CD4-positive, alpha-beta memory T cell (primary cell): ENCODE results near the gene CCSER1. TPM values are rescaled to one million over a fixed set of nuclear protein-coding genes. Genes with fewer than 3 reads are reported as not detected.

Experiments used
- CTCF ChIA-PET: fragments of 350-600 bp; sonication (Branson Sonifier 250); formaldehyde crosslinking; loops from one replicate; lab custom pipeline; 2021; ENCODE audit warnings: inconsistent platforms; ENCODE audit not compliant: partially characterized antibody; lab: Charles Lee
- POLR2A ChIA-PET: fragments of 350-600 bp; sonication (Branson Sonifier 250); formaldehyde crosslinking; loops from one replicate; lab custom pipeline; 2021; ENCODE audit not compliant: partially characterized antibody; lab: Charles Lee
- DNase-seq, 5 donors: peaks; one replicate each; pipeline versions ENCODE4 v3.0.0 to v3.0.0-alpha.2; 2020 to 2022; ENCODE audit warnings: mixed read lengths in 1 of 5
- H3K27ac ChIP-seq: one replicate; pipeline ENCODE4 v1.7.0; 2013; ENCODE audit warnings: low read depth, low read length
- H3K27me3 ChIP-seq: 2 replicates; pipeline ENCODE4 v1.7.0; 2013; ENCODE audit warnings: mild to moderate bottlenecking, low read length, moderate library complexity; ENCODE audit not compliant: insufficient read depth
- H3K36me3 ChIP-seq: 2 replicates; pipeline ENCODE4 v1.7.0; 2013; ENCODE audit warnings: mild to moderate bottlenecking, low read length, moderate library complexity; ENCODE audit not compliant: insufficient read depth
- H3K4me1 ChIP-seq: 2 replicates; pipeline ENCODE4 v1.7.0; 2013; ENCODE audit warnings: mild to moderate bottlenecking, low read length, moderate library complexity; ENCODE audit not compliant: insufficient read depth
- H3K4me3 ChIP-seq, 2 donors: one replicate each; pipeline ENCODE4 v1.7.0; 2013; ENCODE audit warnings: low read length in 2 of 2, mild to moderate bottlenecking in 1 of 2
- H3K9me3 ChIP-seq, 2 donors: one replicate each; pipeline ENCODE4 v1.7.0; 2013; ENCODE audit warnings: low read length in 2 of 2, control low read depth in 1 of 2; ENCODE audit not compliant: control insufficient read depth in 1 of 2
- H3K27ac Mint-ChIP-seq, 7 donors: one replicate each; pipeline ENCODE4 v1.8.0; 2020 to 2021; ENCODE audit warnings: mixed read lengths in 7 of 7, mild to moderate bottlenecking in 6 of 7, inconsistent platforms in 3 of 7, moderate library complexity in 3 of 7
- H3K27me3 Mint-ChIP-seq, 2 donors: one replicate each; pipeline ENCODE4 v1.8.0; 2020 to 2021; ENCODE audit warnings: mixed read lengths in 2 of 2
- H3K36me3 Mint-ChIP-seq, 2 donors: one replicate each; pipeline ENCODE4 v1.8.0; 2020 to 2021; ENCODE audit warnings: mixed read lengths in 2 of 2, inconsistent platforms in 1 of 2, mild to moderate bottlenecking in 1 of 2
- H3K4me1 Mint-ChIP-seq, 4 donors: one replicate each; pipeline ENCODE4 v1.8.0; 2020 to 2021; ENCODE audit warnings: mixed read lengths in 4 of 4, mild to moderate bottlenecking in 1 of 4
- H3K4me3 Mint-ChIP-seq, 8 donors: one replicate each; pipeline ENCODE4 v1.8.0; 2020 to 2021; ENCODE audit warnings: mixed read lengths in 8 of 8, mild to moderate bottlenecking in 7 of 8, moderate library complexity in 6 of 8, inconsistent platforms in 3 of 8
- H3K9me3 Mint-ChIP-seq, 8 donors: one replicate each; pipeline ENCODE4 v1.8.0; 2020 to 2021; ENCODE audit warnings: mixed read lengths in 8 of 8, mild to moderate bottlenecking in 5 of 8, inconsistent platforms in 3 of 8, moderate library complexity in 1 of 8
- intact Hi-C: fragments of 100-400 bp; cut with micrococcal nuclease; formaldehyde crosslinking; loops from one replicate; pipeline ENCODE4 v1.15.1; 2023
- polyA plus RNA-seq, 2 donors: library from polyadenylated mRNA; unstranded; fragments of 300-500 nt; fragmentation: Illumina TruSeq; gene quantifications; one replicate each; pipeline ENCODE4 v1.2.3, GENCODE V29; 2021
- total RNA-seq, 2 experiments: library from RNA; stranded (reverse); gene quantifications; one replicate each; pipeline ENCODE4 v1.2.3, GENCODE V29; 2021

CCSER1 gene
- total and polyA plus RNA-seq, 4 experiments from 2014 or later, result 0.47 to 2.0 (median 1.7) TPM; not detected in 1

DNA sequence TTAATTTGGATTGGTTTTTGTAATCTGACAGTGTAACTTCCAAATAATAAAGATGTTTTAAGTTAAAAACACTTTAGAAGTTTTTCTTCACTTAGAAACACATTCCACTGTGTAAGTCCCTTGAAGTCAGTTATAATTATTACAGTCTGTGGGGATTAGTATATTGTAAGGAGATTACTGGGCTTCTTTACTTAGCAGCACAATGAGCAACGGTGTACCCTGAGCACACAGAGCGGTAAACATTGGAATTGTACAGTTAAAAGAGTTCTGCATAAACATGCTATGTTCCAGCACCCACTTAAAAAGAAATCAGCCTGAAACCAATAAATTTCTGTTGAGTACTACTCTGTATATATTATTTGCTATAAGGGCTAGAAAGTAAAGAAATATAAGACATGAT is 44.3 kb downstream of the CCSER1 start:
- Histone ChIP-seq H3K27me3 (no peaks in the 10 kb centered on the region), H3K4me3 (no peak overlapping the region), H3K36me3 (no peaks in the 10 kb centered on the region), H3K4me1 (no peaks in the 10 kb centered on the region), H3K9me3 (no peaks in the 10 kb centered on the region), H3K27ac (no peak overlapping the region)
- H3K27me3 Mint-ChIP-seq, result peaks cover 2 to 5% of the 10 kb centered on the region in 2 donors
- no peaks in the 10 kb centered on the region for H3K4me1 Mint-ChIP-seq
- intact Hi-C loops, result no loop called here
- POLR2A ChIA-PET, result no interaction called here
- DNase-seq, result no peak
- CTCF ChIA-PET, result no interaction called here
- peaks cover 0 to 5% (median 3%) of the 10 kb centered on the region in 8 donors for H3K9me3 Mint-ChIP-seq
- H3K4me3 Mint-ChIP-seq, result no peak overlapping the region
- no peaks in the 10 kb centered on the region for H3K36me3 Mint-ChIP-seq
- no peak overlapping the region for H3K27ac Mint-ChIP-seq

DNA sequence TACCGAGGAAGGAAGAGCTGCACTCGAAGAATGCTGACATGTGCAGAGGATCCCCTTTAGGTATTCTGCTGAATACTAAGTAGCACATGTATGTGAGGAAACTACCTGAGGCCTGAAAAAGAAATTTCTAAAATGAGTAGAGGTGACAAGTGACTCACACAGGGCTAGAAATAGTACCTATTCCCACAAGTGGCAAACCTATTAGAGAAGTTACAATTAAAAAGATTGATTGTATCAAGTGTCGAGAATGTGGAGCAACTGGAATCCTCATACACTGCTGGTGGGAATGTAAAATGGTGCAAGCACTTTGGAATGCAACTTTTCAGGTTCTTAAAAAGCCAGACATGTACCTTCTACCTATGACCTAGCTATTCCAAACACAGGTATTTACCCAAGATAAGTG is 47.4 kb downstream of the CCSER1 start:
- Mint-ChIP-seq H3K4me1 (no peaks in the 10 kb centered on the region), H3K9me3 (peaks cover 0 to 4% (median 3%) of the 10 kb centered on the region in 8 donors), H3K4me3 (no peak overlapping the region), H3K27ac (no peak overlapping the region), H3K36me3 (no peaks in the 10 kb centered on the region), H3K27me3 (peaks cover 2 to 5% of the 10 kb centered on the region in 2 donors)
- no peaks in the 10 kb centered on the region for H3K4me1 ChIP-seq
- no peak overlapping the region for H3K27ac ChIP-seq
- H3K4me3 ChIP-seq, result no peak overlapping the region
- ChIA-PET POLR2A (no interaction called here), CTCF (no interaction called here)
- no peaks in the 10 kb centered on the region for H3K27me3 ChIP-seq
- intact Hi-C loops, result no loop called here
- no peaks in the 10 kb centered on the region for H3K36me3 ChIP-seq
- DNase-seq, result no peak
- H3K9me3 ChIP-seq, result no peaks in the 10 kb centered on the region

DNA sequence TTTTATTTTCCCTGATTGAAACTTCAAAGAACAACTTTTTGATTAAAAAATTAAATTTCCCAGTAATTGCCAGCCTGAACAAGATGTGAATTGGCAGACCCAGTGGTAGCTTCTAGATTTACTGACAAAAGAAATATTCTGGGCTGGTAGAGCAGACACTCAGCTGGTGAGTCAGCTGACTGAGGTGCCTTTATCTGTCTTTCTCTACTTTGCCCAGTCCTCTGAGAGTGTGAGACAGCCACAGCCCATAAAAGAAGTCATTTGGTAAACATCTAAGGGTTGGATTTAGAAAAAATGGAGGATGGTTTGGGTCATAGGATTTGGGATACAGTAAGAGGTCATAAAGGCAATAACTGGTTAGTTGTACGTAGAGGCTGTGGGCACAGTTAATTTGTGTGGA is 54.5 kb downstream of the CCSER1 start:
- Mint-ChIP-seq H3K4me1 (no peaks in the 10 kb centered on the region), H3K27me3 (peaks cover 0 to 3% of the 10 kb centered on the region in 2 donors), H3K4me3 (no peak overlapping the region), H3K9me3 (peaks cover 0 to 1% (median 0%) of the 10 kb centered on the region in 8 donors), H3K27ac (no peak overlapping the region), H3K36me3 (no peaks in the 10 kb centered on the region)
- Histone ChIP-seq H3K27ac (no peak overlapping the region), H3K27me3 (no peaks in the 10 kb centered on the region), H3K4me1 (no peaks in the 10 kb centered on the region), H3K36me3 (no peaks in the 10 kb centered on the region), H3K9me3 (no peaks in the 10 kb centered on the region), H3K4me3 (no peak overlapping the region)
- ChIA-PET POLR2A (no interaction called here), CTCF (no interaction called here)
- no peak for DNase-seq
- intact Hi-C loops, result no loop called here

DNA sequence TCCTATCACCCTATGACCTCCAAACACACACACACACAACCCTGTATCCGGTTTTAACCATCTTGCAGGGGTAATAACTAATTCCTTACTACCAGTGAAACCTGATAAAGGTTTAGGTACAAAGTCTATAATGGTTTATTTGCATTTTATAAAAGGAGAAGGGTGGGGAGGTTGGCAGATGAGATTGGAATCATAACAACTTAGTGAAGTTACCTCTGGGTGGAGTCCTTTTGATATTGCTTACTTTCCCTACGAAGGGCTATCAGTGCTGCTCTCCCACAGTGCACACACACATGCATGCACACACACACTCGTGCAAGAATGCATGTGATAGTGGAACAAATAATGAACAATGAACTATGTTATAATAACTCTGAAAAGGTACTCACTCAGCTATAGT is 56.1 kb downstream of the CCSER1 start:
- H3K27me3 ChIP-seq, result no peaks in the 10 kb centered on the region
- Mint-ChIP-seq H3K9me3 (peaks cover 0 to 1% (median 0%) of the 10 kb centered on the region in 8 donors), H3K4me1 (no peaks in the 10 kb centered on the region), H3K4me3 (no peak overlapping the region), H3K27me3 (peaks cover 0 to 3% of the 10 kb centered on the region in 2 donors), H3K27ac (no peak overlapping the region), H3K36me3 (no peaks in the 10 kb centered on the region)
- H3K4me1 ChIP-seq, result no peaks in the 10 kb centered on the region
- H3K36me3 ChIP-seq, result no peaks in the 10 kb centered on the region
- no peak overlapping the region for H3K27ac ChIP-seq
- CTCF ChIA-PET, result no interaction called here
- intact Hi-C loops, result no loop called here
- H3K9me3 ChIP-seq, result no peaks in the 10 kb centered on the region
- POLR2A ChIA-PET, result no interaction called here
- no peak for DNase-seq
- no peak overlapping the region for H3K4me3 ChIP-seq

DNA sequence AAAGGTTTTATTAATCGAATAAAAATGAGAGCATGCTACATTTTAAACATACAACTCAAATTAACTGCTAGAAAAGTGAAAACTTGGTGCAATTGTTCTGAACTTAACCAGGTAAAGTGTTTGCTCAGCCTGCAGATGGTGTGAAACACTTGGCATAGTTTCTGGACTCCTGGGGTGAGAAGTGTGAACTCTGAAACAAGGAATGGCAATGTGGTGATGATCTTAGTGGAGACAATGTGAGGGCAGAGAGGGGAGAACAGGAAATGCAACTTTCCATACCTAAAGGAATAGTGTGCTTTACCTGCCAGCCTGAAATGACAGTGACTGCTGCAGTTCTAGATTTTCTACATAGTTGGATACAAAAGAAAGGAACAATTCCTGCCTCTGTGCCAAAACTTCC is 57.4 kb downstream of the CCSER1 start:
- H3K9me3 ChIP-seq, result no peaks in the 10 kb centered on the region
- CTCF ChIA-PET, result no interaction called here
- Mint-ChIP-seq H3K4me1 (no peaks in the 10 kb centered on the region), H3K27ac (no peak overlapping the region), H3K4me3 (no peak overlapping the region), H3K36me3 (no peaks in the 10 kb centered on the region), H3K9me3 (peaks cover 0 to 1% (median 0%) of the 10 kb centered on the region in 8 donors), H3K27me3 (peaks cover 0 to 3% of the 10 kb centered on the region in 2 donors)
- no peak overlapping the region for H3K27ac ChIP-seq
- no peaks in the 10 kb centered on the region for H3K27me3 ChIP-seq
- POLR2A ChIA-PET, result no interaction called here
- no peaks in the 10 kb centered on the region for H3K4me1 ChIP-seq
- no peak overlapping the region for H3K4me3 ChIP-seq
- no peaks in the 10 kb centered on the region for H3K36me3 ChIP-seq
- DNase-seq, result no peak
- intact Hi-C loops, result no loop called here

DNA sequence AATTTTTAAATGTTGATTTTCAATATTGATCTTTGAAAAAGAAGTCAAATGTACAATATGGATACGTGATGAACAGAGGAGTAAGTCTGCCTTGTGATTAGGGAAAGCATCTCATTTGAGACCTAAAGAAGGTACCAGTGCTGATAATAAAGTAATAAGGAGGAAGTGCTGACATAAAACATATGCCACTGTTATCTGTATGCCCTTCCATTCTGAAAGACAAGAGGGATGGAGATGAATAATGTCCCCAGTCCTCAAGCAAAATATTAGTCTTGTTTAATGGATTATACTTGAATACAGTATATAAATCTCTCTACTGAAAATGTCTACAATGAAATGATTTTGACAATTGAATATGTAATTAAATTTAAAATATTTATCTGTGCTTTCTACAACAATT is 58.2 kb downstream of the CCSER1 start:
- ChIA-PET CTCF (no interaction called here), POLR2A (no interaction called here)
- Mint-ChIP-seq H3K27me3 (peaks cover 0 to 3% of the 10 kb centered on the region in 2 donors), H3K4me3 (no peak overlapping the region), H3K27ac (no peak overlapping the region), H3K36me3 (no peaks in the 10 kb centered on the region), H3K4me1 (no peaks in the 10 kb centered on the region), H3K9me3 (peaks cover 0 to 1% (median 0%) of the 10 kb centered on the region in 8 donors)
- Histone ChIP-seq H3K27ac (no peak overlapping the region), H3K4me3 (no peak overlapping the region), H3K9me3 (no peaks in the 10 kb centered on the region), H3K27me3 (no peaks in the 10 kb centered on the region), H3K36me3 (no peaks in the 10 kb centered on the region), H3K4me1 (no peaks in the 10 kb centered on the region)
- DNase-seq, result no peak
- intact Hi-C loops, result no loop called here

DNA sequence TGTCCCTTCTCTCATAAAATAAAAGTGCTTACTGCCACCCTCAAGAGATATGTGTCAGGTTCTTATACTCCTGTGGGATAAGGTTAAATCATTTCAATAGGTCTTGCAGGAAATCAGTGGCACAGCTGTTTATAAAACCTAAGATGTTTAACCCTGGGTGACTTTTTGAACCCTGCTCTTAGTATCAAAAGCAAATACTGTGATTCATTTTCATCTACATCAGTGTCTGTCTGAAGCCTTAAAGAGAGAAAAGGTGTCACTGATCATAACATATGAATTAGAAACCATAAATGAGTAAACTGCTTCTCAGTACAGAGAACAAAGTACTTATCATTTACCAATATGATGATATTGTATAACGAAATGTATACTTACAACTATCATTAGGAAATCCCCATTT is 59.0 kb downstream of the CCSER1 start:
- Mint-ChIP-seq H3K36me3 (no peaks in the 10 kb centered on the region), H3K9me3 (peaks cover 0 to under 1% (median 0%) of the 10 kb centered on the region in 8 donors), H3K27me3 (peaks cover 0 to 1% of the 10 kb centered on the region in 2 donors), H3K4me3 (no peak overlapping the region), H3K4me1 (no peaks in the 10 kb centered on the region), H3K27ac (no peak overlapping the region)
- Histone ChIP-seq H3K27ac (no peak overlapping the region), H3K36me3 (no peaks in the 10 kb centered on the region), H3K9me3 (no peaks in the 10 kb centered on the region), H3K4me1 (no peaks in the 10 kb centered on the region), H3K27me3 (no peaks in the 10 kb centered on the region), H3K4me3 (no peak overlapping the region)
- ChIA-PET POLR2A (no interaction called here), CTCF (no interaction called here)
- DNase-seq, result no peak
- intact Hi-C loops, result no loop called here
